ENCODE measurements around the gene OPRM1.

DNA sequence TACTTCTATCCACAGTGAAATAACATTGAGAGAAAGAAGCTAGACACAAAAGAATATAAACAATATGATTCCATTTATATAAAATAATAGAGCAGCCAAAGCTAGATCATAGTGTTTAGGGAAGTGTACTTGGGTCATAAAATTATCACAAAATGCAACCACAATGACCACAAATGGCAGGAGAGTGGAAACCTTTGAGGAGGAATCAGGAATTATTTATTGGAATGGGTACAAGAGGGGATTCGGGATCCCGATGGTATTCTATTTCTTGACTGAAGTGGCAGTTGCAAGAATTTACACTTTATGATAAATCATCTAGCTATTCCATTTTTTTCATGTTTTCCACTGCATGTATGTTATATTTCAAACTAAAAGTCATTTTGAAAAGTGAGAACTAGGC lies 241.5 kb downstream of the OPRM1 start:
- TF ChIP-seq, protein P1, sequence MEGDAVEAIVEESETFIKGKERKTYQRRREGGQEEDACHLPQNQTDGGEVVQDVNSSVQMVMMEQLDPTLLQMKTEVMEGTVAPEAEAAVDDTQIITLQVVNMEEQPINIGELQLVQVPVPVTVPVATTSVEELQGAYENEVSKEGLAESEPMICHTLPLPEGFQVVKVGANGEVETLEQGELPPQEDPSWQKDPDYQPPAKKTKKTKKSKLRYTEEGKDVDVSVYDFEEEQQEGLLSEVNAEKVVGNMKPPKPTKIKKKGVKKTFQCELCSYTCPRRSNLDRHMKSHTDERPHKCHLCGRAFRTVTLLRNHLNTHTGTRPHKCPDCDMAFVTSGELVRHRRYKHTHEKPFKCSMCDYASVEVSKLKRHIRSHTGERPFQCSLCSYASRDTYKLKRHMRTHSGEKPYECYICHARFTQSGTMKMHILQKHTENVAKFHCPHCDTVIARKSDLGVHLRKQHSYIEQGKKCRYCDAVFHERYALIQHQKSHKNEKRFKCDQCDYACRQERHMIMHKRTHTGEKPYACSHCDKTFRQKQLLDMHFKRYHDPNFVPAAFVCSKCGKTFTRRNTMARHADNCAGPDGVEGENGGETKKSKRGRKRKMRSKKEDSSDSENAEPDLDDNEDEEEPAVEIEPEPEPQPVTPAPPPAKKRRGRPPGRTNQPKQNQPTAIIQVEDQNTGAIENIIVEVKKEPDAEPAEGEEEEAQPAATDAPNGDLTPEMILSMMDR (IDR thresholded peaks at IDR 0.05), result no peak
- no peak for TF ChIP-seq POLR2A (IDR thresholded peaks at IDR 0.05)

Data from Peyer's patch (tissue), 4 donors.